GM23338 (cell line): ENCODE results near the gene KIAA1217.

Source experiments
- CREB1 ChIP-seq: fragments of 250-450 bp; sonication (Bioruptor Pico); IDR thresholded peaks from 2 replicates; pipeline ENCODE4 v1.5.0; 2020; ENCODE audit warnings: low read depth, mild to moderate bottlenecking, moderate library complexity
- CTCF ChIP-seq, 2 experiments: fragments of 200-600 bp in 1 of 2; sonication (generic) in 1 of 2; conservative IDR thresholded peaks; 2 replicates each; pipeline versions ENCODE4 v1.5.1 to v1.6.1; 2016 to 2017; ENCODE audit warnings: antibody characterized with exemption in 2 of 2, low read depth in 2 of 2, mild to moderate bottlenecking in 2 of 2, moderate library complexity in 1 of 2
- EZH2 ChIP-seq: fragments of 200-600 bp; sonication (generic); IDR thresholded peaks from one replicate; pipeline ENCODE4 v1.8.0; 2017; ENCODE audit warnings: antibody characterized with exemption, mild to moderate bottlenecking, low read depth; ENCODE audit not compliant: unreplicated experiment
- EZH2phosphoT487 ChIP-seq: fragments of 200-600 bp; sonication (generic); IDR thresholded peaks from one replicate; pipeline ENCODE4 v1.8.1; 2018; ENCODE audit warnings: antibody characterized with exemption; ENCODE audit not compliant: unreplicated experiment
- JUNB ChIP-seq: IDR thresholded peaks from one replicate; pipeline ENCODE4 v1.6.1; 2016; ENCODE audit warnings: antibody characterized with exemption; ENCODE audit not compliant: unreplicated experiment
- NANOG ChIP-seq: IDR thresholded peaks from 2 replicates; pipeline ENCODE4 v1.6.1; 2016; ENCODE audit warnings: antibody characterized with exemption, borderline replicate concordance
- POLR2AphosphoS5 ChIP-seq: IDR thresholded peaks from 2 replicates; pipeline ENCODE4 v1.6.1; 2016; ENCODE audit warnings: antibody characterized with exemption, low read depth
- REST ChIP-seq: IDR thresholded peaks from one replicate; pipeline ENCODE4 v1.6.1; 2018; ENCODE audit warnings: antibody characterized with exemption; ENCODE audit not compliant: unreplicated experiment
- STAT1 ChIP-seq: IDR thresholded peaks from one replicate; pipeline ENCODE4 v1.6.1; 2016; ENCODE audit warnings: antibody characterized with exemption; ENCODE audit not compliant: unreplicated experiment
- ZNF331 ChIP-seq: fragments of 250-450 bp; sonication (Bioruptor Pico); IDR thresholded peaks from 2 replicates; pipeline ENCODE4 v1.5.0; 2020; ENCODE audit warnings: low read depth, mild to moderate bottlenecking, moderate library complexity
- ZNF462 ChIP-seq: fragments of 250-450 bp; sonication (Bioruptor Pico); IDR thresholded peaks from 2 replicates; pipeline ENCODE4 v1.5.0; 2020; ENCODE audit warnings: mild to moderate bottlenecking, moderate library complexity

- no peak for TF ChIP-seq EZH2
- TF ChIP-seq CTCF (conservative IDR thresholded peaks at IDR 0.05; ENCODE audit: low read depth in 2 of 2) = no peak
- no peak for TF ChIP-seq EZH2phosphoT487
- no peak for TF ChIP-seq ZNF331 (CRISPR knock-in tag)
- no peak for TF ChIP-seq POLR2AphosphoS5
- TF ChIP-seq STAT1 = no peak
- TF ChIP-seq REST = no peak
- no peak for TF ChIP-seq CREB1 (CRISPR knock-in tag)
- TF ChIP-seq JUNB = no peak
- TF ChIP-seq ZNF462 (CRISPR knock-in tag) = no peak
- TF ChIP-seq NANOG = no peak
Measured at GRCh38 chr10:24324651-24325050, 115.7 kb downstream of the KIAA1217 start.
